KOPT-K1 (cell line): ENCODE measurements around the gene LRSAM1.

Experiments used
- H3K27ac ChIP-seq: fragments of 200-600 bp; sonication (generic); 2 replicates; pipeline ENCODE4 v1.5.1; 2016; ENCODE audit warnings: antibody characterized with exemption, mild to moderate bottlenecking, low read depth, low read length; ENCODE audit not compliant: poor library complexity, severe bottlenecking
- H3K36me3 ChIP-seq: fragments of 200-600 bp; sonication (generic); 2 replicates; pipeline ENCODE4 v1.5.1; 2017; ENCODE audit warnings: antibody characterized with exemption, mild to moderate bottlenecking, low read length, moderate library complexity; ENCODE audit not compliant: insufficient read depth
- H3K9me3 ChIP-seq: fragments of 200-600 bp; sonication (generic); 2 replicates; pipeline ENCODE4 v1.5.1; 2017; ENCODE audit warnings: antibody characterized with exemption, low read length, mild to moderate bottlenecking; ENCODE audit not compliant: insufficient read depth, poor library complexity, severe bottlenecking

The LRSAM1 gene

DNA sequence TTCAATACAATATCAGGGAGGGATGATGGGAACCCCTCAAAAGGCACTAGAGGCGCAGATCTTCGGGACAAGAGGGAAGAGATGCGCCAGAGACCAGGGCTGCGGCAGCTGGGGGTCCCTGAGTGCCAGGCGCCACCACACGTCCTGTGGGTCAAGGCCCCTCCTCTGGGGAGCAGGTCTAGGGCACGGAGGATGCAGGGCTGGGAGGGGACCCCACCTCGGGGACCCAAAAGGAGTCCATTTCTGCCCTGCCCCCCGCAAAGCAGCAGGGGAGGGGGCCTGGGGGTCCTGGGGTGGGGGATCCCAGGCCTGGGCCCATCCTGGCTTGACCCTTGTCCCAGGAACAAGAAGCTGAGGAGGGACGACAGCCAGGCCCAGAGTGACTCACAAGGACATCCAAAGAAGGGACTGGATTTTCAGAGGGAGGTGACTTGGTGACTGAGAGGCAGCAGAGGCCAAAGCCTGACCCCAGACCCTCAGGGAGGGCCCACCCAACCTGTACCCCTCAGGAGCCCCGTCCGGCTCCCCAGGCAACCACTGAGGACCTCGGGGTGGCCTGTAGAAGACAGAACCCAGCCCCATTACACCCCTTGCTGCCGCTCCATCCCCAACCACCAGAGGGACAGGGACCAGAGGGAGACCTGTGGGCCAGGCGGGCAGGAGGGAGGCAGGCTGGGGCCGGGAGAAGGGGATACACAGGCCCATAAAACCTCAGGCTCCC lies 54.2 kb downstream of the LRSAM1 start:
- Histone ChIP-seq H3K27ac (no peak overlapping the region), H3K9me3 (no peaks in the 10 kb centered on the region), H3K36me3 (no peaks in the 10 kb centered on the region)

DNA sequence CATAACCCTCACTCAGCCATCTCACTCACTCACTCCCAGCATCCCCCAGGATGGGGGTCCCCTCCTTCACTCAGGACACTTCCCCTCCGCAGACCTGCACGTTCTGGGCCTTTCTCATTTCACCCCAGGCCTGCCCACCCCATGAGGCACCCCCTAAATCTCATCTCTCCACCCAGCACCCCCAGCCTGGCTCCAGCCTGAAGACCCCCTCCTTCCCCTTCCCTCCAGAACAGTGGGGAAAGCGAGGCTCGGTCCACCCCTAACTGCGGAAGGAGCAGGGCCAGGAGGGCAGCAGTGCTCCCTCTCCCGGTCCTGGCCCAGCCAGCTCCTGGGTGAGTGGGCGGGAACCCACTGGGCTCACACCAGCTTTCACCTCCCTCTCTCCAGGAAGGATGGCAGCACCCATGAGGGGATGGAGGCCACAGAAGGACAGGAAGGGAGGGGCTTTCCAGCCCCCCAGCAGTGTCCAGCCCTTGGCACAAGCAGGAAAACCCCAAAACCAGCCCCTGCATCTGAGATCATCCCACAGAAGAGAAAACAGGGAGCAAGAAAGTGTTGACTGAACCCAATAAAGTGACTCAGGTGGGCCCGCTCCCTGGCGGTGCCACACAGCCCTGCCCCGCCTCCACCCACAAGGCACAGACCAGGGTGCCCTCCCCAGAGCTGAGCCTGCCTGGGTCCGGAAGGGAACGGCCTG lies 55.0 kb downstream of the LRSAM1 start:
- no peaks in the 10 kb centered on the region for H3K9me3 ChIP-seq
- no peak overlapping the region for H3K27ac ChIP-seq
- no peaks in the 10 kb centered on the region for H3K36me3 ChIP-seq

DNA sequence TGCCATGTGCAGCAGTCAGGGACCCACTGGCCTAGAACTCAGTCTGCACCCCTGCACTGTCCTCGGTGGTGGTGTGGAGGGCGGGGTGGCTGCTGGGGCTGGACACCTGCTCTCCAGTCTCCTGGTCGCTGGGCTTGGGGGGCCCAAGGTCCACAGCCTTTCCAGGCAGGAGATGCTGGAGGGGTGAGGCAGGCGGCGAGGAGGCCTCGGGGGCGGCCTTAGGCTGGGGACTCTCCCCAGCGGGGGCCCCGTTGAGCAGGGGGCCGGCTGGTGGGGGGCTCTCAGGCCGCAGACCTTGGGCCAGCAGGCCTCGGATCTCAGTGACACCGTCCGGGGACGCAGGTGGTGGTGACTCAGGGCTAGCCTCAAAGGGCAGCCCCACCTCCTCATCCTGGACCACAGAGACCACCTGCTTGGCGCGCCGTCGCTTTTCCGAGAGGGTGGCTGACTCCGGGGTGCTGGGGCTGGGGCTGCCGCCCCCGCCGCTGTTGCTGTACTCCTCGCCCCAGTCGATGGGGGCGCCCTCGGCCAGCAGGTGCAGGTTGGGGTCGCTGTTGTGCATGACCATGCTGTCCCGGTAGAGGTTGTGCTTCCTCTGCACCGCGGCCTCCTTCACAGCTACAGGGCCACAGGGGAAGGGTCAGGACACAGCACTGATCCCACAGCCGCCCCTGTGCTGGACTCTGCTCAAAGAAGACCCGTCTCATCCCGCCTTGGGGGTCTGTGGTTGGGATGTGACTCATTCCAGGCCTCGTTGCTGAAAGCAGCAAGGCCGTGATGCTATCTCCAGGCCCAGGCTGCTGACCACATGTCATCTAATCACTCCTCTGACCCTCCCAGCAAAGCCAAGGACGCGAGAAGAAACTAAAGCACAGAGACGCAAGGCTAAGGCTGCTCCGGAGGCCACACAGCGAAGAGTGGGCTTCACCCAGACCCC lies 55.8 kb downstream of the LRSAM1 start:
- no peaks in the 10 kb centered on the region for H3K9me3 ChIP-seq
- H3K27ac ChIP-seq, result no peak overlapping the region
- no peaks in the 10 kb centered on the region for H3K36me3 ChIP-seq

DNA sequence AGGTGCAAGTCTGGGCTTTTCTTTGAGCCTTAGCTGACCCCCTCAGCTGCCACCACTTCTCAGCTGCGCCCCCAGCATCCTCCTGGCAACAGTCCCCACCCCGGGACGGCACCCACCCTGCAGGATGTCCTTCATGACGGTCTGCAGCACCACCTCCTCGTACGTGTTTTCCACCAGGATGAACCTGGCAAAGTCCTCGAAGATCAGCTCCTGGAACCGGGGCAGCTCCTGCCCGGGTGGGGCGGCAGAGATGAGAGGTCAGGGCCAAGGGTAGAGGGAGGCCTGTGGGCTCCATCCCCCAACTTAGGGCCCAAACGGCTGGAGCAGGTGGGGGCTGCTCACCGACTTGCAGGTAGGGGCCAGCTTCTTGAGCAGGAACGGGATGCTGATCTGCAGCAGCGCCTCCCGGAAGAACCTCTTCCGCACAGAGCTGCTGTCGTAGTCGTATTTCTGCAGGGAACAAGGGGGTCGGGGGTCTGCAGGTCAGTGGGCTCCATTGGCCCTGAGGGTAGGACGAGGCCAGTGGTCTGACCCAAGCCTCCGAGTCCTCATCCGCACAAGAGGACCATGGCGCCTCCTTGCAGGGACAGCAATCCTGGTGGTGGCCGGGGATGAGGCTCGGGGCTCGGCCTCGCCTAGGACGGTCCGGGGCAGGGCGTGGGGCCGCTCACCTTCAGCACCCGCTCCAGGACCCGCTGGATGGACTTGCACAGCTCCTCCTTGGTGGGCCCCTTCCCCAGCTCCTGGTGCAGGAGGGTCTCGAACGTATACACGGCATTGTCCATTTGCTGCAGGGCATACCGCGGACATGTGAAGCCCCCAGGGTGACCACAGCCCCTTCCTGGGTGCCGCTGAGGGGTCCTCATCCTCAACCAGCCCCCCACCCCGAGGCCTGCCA lies 56.7 kb downstream of the LRSAM1 start:
- Histone ChIP-seq H3K9me3 (no peaks in the 10 kb centered on the region), H3K36me3 (no peaks in the 10 kb centered on the region), H3K27ac (no peak overlapping the region)

DNA sequence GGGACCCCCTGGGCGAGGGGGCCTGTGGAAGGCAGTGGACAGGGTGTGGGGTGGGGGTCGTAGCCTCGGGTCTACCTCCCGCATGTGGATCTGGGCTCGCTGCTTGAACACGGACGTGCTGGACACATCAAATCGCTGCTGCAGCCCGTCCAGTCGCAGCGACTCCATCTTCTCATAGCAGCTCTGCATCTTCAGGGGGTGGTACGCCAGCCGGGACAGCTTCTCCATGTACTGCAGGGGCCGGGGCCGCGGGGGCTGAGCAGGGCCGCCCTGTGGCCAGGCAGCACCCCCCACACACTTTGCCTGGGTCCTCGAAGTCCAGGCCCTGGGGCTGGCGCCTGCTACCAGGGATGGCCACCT lies 57.6 kb downstream of the LRSAM1 start:
- no peaks in the 10 kb centered on the region for H3K9me3 ChIP-seq
- no peaks in the 10 kb centered on the region for H3K36me3 ChIP-seq
- H3K27ac ChIP-seq, result no peak overlapping the region

DNA sequence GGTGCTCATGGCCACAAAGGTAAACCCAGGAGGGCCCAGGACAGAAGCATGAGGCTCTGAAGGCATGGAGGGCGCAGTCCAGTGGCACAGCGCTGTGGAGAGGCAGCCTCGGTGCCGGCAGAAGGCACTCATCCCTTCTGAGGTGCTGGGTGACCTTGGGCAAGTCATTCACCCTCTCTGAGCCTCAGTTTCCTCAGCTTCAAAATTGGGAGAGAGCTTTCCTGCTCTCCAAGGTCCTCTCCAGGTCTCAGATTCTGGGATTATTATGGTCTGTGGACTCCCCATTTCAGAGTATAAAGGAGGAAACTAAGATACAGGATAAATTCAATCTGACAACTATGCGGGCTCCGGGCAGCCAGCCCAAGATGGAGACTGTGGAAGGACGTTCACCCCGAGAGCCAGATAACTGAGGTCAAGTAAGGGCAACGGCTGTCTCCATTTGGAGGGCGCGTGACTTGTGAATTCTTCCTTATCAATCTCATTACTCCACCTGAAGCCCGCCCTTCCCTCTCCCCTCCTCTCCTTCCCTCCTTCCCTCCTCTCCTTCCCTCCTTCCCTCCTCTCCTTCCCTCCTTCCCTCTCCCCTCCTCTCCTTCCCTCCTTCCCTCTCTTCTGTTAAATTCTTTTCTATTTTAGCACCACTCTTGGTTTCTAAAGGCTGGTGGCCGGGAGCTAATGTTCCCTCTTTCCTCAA lies 58.1 kb downstream of the LRSAM1 start:
- H3K36me3 ChIP-seq, result no peaks in the 10 kb centered on the region
- H3K9me3 ChIP-seq, result no peaks in the 10 kb centered on the region
- no peak overlapping the region for H3K27ac ChIP-seq

DNA sequence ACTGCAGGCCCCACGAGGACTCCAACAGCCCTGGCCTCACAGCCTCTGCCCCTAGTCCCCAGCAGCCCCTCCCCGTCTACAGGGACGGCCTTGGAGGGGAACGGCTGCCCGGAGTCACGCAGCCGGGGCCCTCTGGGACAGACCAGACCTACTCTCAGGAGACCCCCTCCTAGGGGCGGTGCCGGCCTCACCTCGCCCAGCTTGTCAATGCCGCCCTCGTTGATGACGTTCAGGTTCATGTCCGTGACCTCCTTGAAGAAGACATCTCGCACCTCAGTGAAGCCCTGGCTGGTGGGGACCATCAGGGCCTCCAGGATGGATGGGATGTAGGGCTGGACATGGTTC lies 58.6 kb downstream of the LRSAM1 start:
- Histone ChIP-seq H3K9me3 (no peaks in the 10 kb centered on the region), H3K27ac (no peak overlapping the region), H3K36me3 (no peaks in the 10 kb centered on the region)

DNA sequence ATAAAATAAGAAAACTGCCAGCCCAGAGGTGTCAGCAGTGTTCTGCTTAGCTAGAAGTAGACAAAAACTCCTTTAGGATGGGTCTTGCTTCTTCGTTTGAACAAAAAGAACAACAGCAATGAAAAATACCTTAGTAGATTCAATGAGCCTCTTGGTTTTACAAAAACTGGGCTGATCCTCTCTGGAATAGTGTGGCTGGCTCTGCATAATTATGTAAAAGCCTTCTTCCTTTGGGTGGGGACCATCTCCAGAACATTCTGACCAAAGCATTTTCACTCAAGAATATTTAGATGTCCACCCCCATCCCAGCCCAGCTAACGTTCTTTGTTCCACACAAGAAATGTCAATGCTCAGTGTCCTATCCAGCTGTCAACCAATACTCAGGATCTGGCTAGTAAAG lies 63.2 kb downstream of the LRSAM1 start:
- no peaks in the 10 kb centered on the region for H3K36me3 ChIP-seq
- H3K27ac ChIP-seq, result no peak overlapping the region
- H3K9me3 ChIP-seq, result no peaks in the 10 kb centered on the region

DNA sequence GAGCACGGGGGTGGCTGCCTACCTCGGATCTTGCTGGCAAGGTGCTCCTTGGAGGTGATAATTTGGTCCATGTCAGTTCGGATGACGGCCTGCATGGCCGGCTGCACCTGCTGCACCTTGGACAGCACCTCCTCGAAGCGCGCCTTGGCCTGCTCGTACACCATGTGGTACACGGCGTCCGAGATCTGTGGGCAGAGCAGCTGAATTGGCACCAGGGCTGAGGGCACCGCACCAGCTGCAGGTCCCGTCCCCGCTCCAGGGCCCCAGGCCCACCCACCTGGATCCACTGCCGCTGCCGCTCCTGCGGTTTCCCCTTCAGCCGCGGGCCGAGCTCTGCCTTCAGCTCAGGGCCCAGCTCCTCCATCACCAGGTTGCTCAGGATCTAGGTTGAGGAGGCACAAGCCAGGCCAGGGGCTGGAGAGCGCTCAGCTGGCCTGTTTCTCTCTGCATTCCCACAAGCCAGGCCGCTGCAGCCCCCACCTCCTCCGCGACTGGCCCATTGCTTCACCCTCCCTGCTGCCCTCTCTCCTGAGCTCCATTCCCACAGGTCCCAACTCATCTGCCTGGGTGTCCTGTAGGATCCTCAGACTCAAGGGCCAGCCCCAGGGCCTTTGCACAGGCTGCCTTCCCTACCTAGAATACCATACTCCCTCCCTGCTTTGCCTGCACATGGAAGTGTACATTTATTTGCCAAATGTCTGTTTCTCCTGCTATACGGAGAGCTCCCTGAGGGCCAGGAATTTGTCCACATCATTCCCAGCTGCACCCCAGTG lies 65.7 kb downstream of the LRSAM1 start:
- Histone ChIP-seq H3K9me3 (no peaks in the 10 kb centered on the region), H3K27ac (no peak overlapping the region), H3K36me3 (no peaks in the 10 kb centered on the region)

DNA sequence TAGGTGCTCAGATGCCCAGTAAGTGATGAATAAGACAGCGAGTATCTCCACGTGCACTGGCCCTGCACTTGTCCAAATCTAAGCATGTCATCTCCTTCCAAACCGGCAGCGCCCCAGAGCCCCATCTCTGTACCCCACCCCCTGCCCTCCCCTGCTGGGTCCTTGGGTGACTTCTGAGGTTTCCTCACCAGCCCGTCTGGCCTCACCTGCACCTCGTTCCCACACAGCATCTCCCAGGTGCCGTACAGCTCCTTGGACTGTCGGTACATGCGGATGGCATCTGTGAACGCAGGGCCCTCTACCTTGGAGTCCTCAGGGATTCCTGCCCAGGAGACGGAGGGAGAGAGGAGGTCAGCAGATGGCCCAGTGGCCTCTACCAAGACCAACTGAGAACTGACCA lies 66.3 kb downstream of the LRSAM1 start:
- Histone ChIP-seq H3K36me3 (no peaks in the 10 kb centered on the region), H3K27ac (no peak overlapping the region)

DNA sequence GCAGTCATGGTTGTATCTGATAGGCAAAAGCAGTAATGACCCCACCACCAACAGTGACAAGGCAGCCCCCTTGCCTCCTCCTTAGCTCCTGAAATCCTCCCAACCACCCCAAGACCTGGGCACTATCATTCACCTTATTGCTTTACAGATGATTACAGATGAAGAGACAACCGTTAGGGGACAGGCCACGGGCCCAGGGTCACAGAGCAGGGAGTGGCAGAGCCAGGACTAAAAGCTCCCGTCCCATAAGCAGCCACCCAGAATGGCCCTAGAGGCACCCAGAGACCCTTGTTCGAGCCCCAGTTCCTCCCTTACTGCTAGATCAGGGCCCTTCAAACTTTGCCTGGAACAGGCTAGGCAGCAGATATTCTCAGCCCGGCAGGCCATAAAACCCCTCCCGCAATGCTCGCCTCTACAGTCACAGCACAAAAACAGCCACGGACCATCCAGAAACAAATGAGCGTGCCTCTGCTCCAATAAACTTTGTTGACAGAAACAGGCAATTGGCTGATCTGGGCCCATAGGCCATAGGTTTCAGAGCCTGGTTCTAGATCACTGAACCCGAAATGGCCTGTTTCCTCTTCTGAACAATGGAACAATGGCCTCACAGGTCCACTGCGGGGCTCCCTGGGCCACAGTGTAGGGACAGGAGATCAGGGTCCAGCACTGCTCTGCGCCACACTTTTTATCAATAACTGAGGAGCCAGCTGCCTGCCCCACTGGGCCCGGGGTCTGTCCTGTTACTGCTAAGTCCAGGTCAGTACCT lies 67.0 kb downstream of the LRSAM1 start:
- no peaks in the 10 kb centered on the region for H3K36me3 ChIP-seq
- no peak overlapping the region for H3K27ac ChIP-seq
- H3K9me3 ChIP-seq, result peaks cover 8% of the 10 kb centered on the region

More for the DNA sequence above, 66.3 kb downstream of the LRSAM1 start:
- H3K9me3 ChIP-seq, result peaks cover 3% of the 10 kb centered on the region

DNA sequence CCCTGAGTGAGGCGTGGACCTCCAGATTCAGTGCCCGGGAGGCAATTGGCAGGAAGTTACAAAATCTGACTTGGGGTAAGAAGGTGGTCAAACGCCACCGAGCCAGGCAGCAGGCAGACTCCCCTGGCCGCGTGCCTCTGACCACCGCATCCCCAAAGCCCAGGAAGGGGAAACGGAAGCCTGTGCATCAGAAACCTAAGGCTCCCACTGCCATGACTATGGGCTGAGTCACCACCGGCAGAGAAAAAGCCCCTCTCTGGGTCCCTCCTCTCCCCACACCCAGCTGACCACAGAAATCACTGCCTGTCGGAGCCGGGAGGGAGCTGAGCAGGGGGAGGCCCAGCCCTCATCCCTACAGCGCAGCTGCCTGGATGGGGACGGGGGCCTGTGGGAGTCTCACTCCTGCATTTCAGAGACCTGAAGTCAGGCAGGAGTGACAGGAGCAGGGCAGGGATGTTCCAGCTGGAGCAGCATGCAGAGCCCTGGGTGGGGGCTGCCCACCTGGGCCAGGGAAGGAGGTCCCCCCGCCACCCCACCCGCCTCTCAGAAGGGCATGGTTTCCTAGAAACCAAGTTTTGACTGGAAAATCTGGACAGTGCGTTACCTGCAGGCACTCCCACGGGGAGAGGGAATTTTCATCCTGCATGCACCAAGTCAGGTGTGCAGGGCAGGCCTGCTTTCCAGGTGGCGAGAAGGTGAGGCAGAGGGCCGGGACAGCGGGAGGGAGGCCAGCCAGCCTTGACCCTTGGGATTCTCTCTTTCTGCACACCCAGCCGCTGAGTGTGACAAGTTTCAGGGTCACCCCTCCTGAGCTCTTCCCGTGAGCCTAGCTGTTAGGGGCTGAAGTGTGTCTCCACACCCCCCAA lies 68.2 kb downstream of the LRSAM1 start:
- H3K27ac ChIP-seq, result no peak overlapping the region
- H3K36me3 ChIP-seq, result peaks cover 8% of the 10 kb centered on the region; the same call in 1 of the 2 replicates

More for the DNA sequence above, 68.2 kb downstream of the LRSAM1 start:
- peaks cover 20% of the 10 kb centered on the region for H3K9me3 ChIP-seq
